Measurements from ENCODE around the gene SLIT3.

DNA sequence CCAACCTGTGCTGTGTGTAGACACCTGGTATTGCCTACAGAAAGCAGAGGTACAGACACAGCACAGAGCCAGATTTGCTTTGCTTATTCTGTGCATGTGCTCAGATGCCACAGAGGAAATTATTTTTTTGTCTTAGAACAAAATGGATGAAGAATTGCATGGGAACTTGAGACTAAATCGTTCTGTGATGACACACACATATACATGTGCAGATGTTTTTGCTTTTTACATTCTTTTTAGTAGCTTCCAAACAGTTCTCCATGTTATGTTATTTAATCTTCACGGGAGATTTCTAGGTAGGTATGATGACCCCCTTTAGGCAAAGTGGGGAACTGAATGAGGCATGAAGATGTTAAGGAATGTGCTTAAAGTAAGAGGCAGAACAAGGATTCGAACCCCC is 500.2 kb downstream of the SLIT3 start:
- TF ChIP-seq CTCF (IDR thresholded peaks at IDR 0.05; ENCODE audit: insufficient read depth, low read length, poor library complexity, severe bottlenecking) = no peak
- no peak for TF ChIP-seq EZH2phosphoT487 (conservative IDR thresholded peaks at IDR 0.05; ENCODE audit: low read length)

All from SU-DHL-6 (cell line).